WTC11 (cell line): ENCODE data around the gene HMGB1. TPM values are rescaled to one million over a fixed set of nuclear protein-coding genes. Genes with fewer than 3 reads are reported as not detected.

Experiments used
- ATAC-seq: fragments of 200-7000 bp; cut with Tn5 transposase; 2 replicates; pipeline ENCODE4 v1.10.0; 2021; ENCODE audit warnings: mild to moderate bottlenecking, moderate library complexity
- CTCF ChIA-PET: fragments of 300-600 bp; sonication (Branson Sonifier 250); formaldehyde crosslinking; loops from one replicate; lab custom pipeline; 2021; ENCODE audit warnings: antibody characterized with exemption; lab: Charles Lee
- POLR2A ChIA-PET: fragments of 350-600 bp; sonication (Branson Sonifier 250); formaldehyde crosslinking; loops from one replicate; lab custom pipeline; 2021; ENCODE audit warnings: antibody characterized with exemption; lab: Charles Lee
- DNase-seq: peaks from one replicate; pipeline ENCODE4 v3.0.0; 2021; ENCODE audit warnings: low spot score
- H3K27ac Mint-ChIP-seq: 2 replicates; pipeline ENCODE4 v1.8.0; 2021; ENCODE audit warnings: mixed read lengths
- H3K27me3 Mint-ChIP-seq: 2 replicates; pipeline ENCODE4 v1.8.0; 2021; ENCODE audit warnings: low read depth, mild to moderate bottlenecking, moderate library complexity, mixed read lengths
- H3K36me3 Mint-ChIP-seq: 2 replicates; pipeline ENCODE4 v1.8.0; 2021; ENCODE audit warnings: mixed read lengths
- H3K4me1 Mint-ChIP-seq: 2 replicates; pipeline ENCODE4 v1.8.0; 2022; ENCODE audit warnings: mixed read lengths
- H3K4me3 Mint-ChIP-seq: 2 replicates; pipeline ENCODE4 v1.8.0; 2021; ENCODE audit warnings: mild to moderate bottlenecking, moderate library complexity, mixed read lengths
- H3K9me3 Mint-ChIP-seq: 2 replicates; pipeline ENCODE4 v1.8.0; 2021; ENCODE audit warnings: mixed read lengths
- AFF4 ChIP-seq: sonication (generic); formaldehyde crosslinking; IDR thresholded peaks from 2 replicates; pipeline ENCODE4 v1.8.1; 2023; ENCODE audit warnings: mild to moderate bottlenecking, missing genetic modification reagents, borderline replicate concordance
- E2F4 ChIP-seq: sonication (generic); formaldehyde crosslinking; IDR thresholded peaks from 2 replicates; pipeline ENCODE4 v1.8.1; 2022; ENCODE audit warnings: low read depth, mild to moderate bottlenecking, moderate library complexity, missing genetic modification reagents, borderline replicate concordance
- FOXP4 ChIP-seq: sonication (generic); formaldehyde crosslinking; IDR thresholded peaks from 2 replicates; pipeline ENCODE4 v1.8.0; 2022; ENCODE audit warnings: mild to moderate bottlenecking, missing genetic modification reagents
- NR2C2 ChIP-seq: sonication (generic); formaldehyde crosslinking; IDR thresholded peaks from 2 replicates; pipeline ENCODE4 v1.8.0; 2022; ENCODE audit warnings: mild to moderate bottlenecking, missing genetic modification reagents
- PRDM15 ChIP-seq: sonication (generic); formaldehyde crosslinking; IDR thresholded peaks from 2 replicates; pipeline ENCODE4 v1.8.0; 2022; ENCODE audit warnings: missing genetic modification reagents
- RELA ChIP-seq: sonication (generic); formaldehyde crosslinking; IDR thresholded peaks from 2 replicates; pipeline ENCODE4 v1.8.1; 2022; ENCODE audit warnings: missing genetic modification reagents, mild to moderate bottlenecking, borderline replicate concordance
- SMAD3 ChIP-seq: sonication (generic); formaldehyde crosslinking; IDR thresholded peaks from 2 replicates; pipeline ENCODE4 v1.8.0; 2022; ENCODE audit warnings: missing genetic modification reagents, mild to moderate bottlenecking, borderline replicate concordance
- SMAD4 ChIP-seq: sonication (generic); formaldehyde crosslinking; IDR thresholded peaks from 2 replicates; pipeline ENCODE4 v1.8.0; 2022; ENCODE audit warnings: mild to moderate bottlenecking, missing genetic modification reagents
- SP1 ChIP-seq: sonication (generic); formaldehyde crosslinking; conservative IDR thresholded peaks from 2 replicates; pipeline ENCODE4 v1.8.1; 2022; ENCODE audit warnings: missing genetic modification reagents
- USF2 ChIP-seq: sonication (generic); formaldehyde crosslinking; IDR thresholded peaks from 2 replicates; pipeline ENCODE4 v1.8.1; 2023; ENCODE audit warnings: mild to moderate bottlenecking, missing genetic modification reagents, moderate library complexity
- ZNF317 ChIP-seq: sonication (generic); formaldehyde crosslinking; IDR thresholded peaks from 2 replicates; pipeline ENCODE4 v1.8.1; 2023; ENCODE audit warnings: low read depth, mild to moderate bottlenecking, moderate library complexity, missing genetic modification reagents, borderline replicate concordance
- ZNF425 ChIP-seq: fragments of 250-450 bp; sonication (Bioruptor Pico); conservative IDR thresholded peaks from 2 replicates; pipeline ENCODE4 v1.9.0; 2021; ENCODE audit warnings: mild to moderate bottlenecking
- total RNA-seq: library from RNA; stranded (reverse); gene quantifications from 3 replicates; pipeline ENCODE4 v1.2.3, GENCODE V29; 2021

The HMGB1 gene
- total RNA-seq, 1 experiment from 2014 or later = 640 TPM

GRCh38 chr13:30450066-30450465, 15.7 kb downstream of the HMGB1 start:
- no peak for DNase-seq
- Mint-ChIP-seq H3K4me3 (no peak overlapping the region), H3K27ac (no peak overlapping the region), H3K9me3 (no peaks in the 10 kb centered on the region), H3K4me1 (peaks cover 17% of the 10 kb centered on the region)
- TF ChIP-seq USF2 (CRISPR knock-in tag) (no peak), SP1 (CRISPR knock-in tag) (no peak), SMAD4 (CRISPR knock-in tag) (no peak), SMAD3 (no peak)
- TF ChIP-seq, all 79 proteins: peak for 0
- no peaks in the 10 kb centered on the region for H3K27me3 Mint-ChIP-seq
- no peak for ATAC-seq
- ChIA-PET CTCF (interaction anchor here (2.5 kb wide), 1 partner anchor 42 kb away, joined by 5 read pairs; no protein-coding TSS in a partner anchor), POLR2A (no interaction called here)
- no peaks in the 10 kb centered on the region for H3K36me3 Mint-ChIP-seq

- Mint-ChIP-seq H3K27ac (no peak overlapping the region), H3K4me3 (no peak overlapping the region), H3K4me1 (peaks cover 27% of the 10 kb centered on the region), H3K36me3 (no peaks in the 10 kb centered on the region), H3K9me3 (no peaks in the 10 kb centered on the region), H3K27me3 (no peaks in the 10 kb centered on the region)
- no peak for DNase-seq
- ChIA-PET POLR2A (interaction anchor here (0.6 to 1.2 kb wide), 2 partner anchors 169 to 291 kb away, joined by 3 to 7 read pairs; no protein-coding TSS in a partner anchor), CTCF (interaction anchor here (1.5 to 2.5 kb wide), 2 partner anchors 41 to 316 kb away, joined by 3 to 5 read pairs; no protein-coding TSS in a partner anchor)
- no peak for ATAC-seq
- TF ChIP-seq RELA (no peak), ZNF425 (CRISPR knock-in tag) (no peak), ZNF317 (no peak), E2F4 (CRISPR knock-in tag) (no peak), AFF4 (CRISPR knock-in tag) (no peak)
Measured at GRCh38 chr13:30448441-30448840, 17.3 kb downstream of the HMGB1 start.

- DNase-seq = no peak
- peaks cover 27% of the 10 kb centered on the region for H3K4me1 Mint-ChIP-seq
- peak overlapping the region; percentile 60 for H3K4me3 Mint-ChIP-seq
- no peaks in the 10 kb centered on the region for H3K36me3 Mint-ChIP-seq
- H3K27me3 Mint-ChIP-seq = no peaks in the 10 kb centered on the region
- ATAC-seq = peak; percentile 31
- peak overlapping the region; percentile 86 for H3K27ac Mint-ChIP-seq
- POLR2A ChIA-PET = interaction anchor here (1.0 to 1.6 kb wide), 4 partner anchors 9 to 38 kb away, joined by 3 to 8 read pairs (median 4); partner anchors contain the start of genes HMGB1 and UBE2L5
- TF ChIP-seq FOXP4 (0 out of 2 replicates have a peak, but pooled peaks have one; percentile 18), PRDM15 (CRISPR knock-in tag) (peak; percentile 84), NR2C2 (CRISPR knock-in tag) (no peak), USF2 (CRISPR knock-in tag) (0 out of 2 replicates have a peak, but pooled peaks have one; percentile 3)
- CTCF ChIA-PET = interaction anchor here (1.1 to 1.8 kb wide), 7 partner anchors 9 to 313 kb away, joined by 3 to 10 read pairs (median 6); partner anchors contain the start of gene UBE2L5
- no peaks in the 10 kb centered on the region for H3K9me3 Mint-ChIP-seq
Measured at GRCh38 chr13:30446126-30446500, 19.6 kb downstream of the HMGB1 start.
